ENCODE measurements around the gene SEMA6B.

DNA sequence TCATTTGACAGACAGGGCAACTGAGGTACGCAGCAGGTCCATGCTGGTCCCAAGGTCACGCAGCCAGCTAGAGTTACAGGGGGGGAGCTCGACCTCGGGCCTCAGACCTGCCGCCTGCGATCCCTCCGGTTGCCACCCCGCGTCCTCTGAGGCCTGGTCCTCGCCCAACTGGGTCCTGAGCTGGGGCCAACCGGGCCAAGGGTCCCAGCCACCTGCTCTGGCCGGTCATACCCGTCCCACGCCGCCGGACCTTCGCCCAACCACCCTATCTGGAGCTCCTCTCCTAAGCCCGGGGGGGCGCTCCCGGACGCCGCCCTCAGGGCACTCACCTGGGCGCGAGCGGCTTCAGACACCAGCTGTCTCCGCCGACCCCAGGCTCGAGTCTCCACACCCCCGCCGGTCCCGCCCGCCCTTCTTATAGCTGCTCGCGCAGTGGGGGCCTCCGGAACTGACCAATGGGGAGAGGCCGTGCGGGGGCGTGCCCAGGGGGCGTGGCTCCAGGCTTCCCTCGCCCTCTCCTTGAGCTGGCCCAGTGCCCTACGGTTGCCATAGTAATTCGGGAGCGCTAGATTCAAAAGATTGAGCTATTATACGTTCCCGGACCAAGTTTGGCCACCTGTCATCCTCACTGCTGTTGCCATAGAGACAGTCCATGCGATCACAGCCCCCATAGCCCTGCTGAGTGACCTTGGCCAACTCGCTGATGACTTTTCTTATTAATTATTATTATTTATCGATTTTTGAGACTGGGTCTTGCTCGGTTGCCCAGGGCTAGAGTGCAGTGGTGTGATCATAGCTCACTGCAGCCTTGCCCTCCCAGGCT, 24.4 kb downstream of the SEMA6B start, which contains the start of gene PLIN5:
- no peak for TF ChIP-seq POLR2A (IDR thresholded peaks at IDR 0.05; ENCODE audit: low read length)
- no peak for TF ChIP-seq GATA1 (IDR thresholded peaks at IDR 0.05; ENCODE audit: low read depth, low read length)
